H1 (cell line): ENCODE measurements around the gene GTPBP10.

Experiments used
- CEBPB ChIP-seq: IDR thresholded peaks from 2 replicates; pipeline ENCODE4 v1.6.1; 2012; ENCODE audit warnings: low read depth, low read length
- CREB1 ChIP-seq: IDR thresholded peaks from 2 replicates; pipeline ENCODE4 v1.6.1; 2012; ENCODE audit warnings: inconsistent platforms
- CTCF ChIP-seq, 3 experiments: IDR thresholded peaks; 1 replicate in 2 of 3; 2 replicates in 1 of 3; pipeline versions ENCODE4 v1.5.1 to v1.6.1; 2011; ENCODE audit warnings: low read length in 3 of 3, mild to moderate bottlenecking in 3 of 3, inconsistent platforms in 2 of 3, low read depth in 1 of 3, moderate library complexity in 1 of 3; ENCODE audit not compliant: insufficient read depth in 1 of 3; ENCODE audit errors: control extremely low read depth in 1 of 3
- EGR1 ChIP-seq: IDR thresholded peaks from 2 replicates; pipeline ENCODE4 v1.6.1; 2011; ENCODE audit warnings: low read depth, low read length, borderline replicate concordance
- EZH2 ChIP-seq: fragments of 200-600 bp; sonication (generic); IDR thresholded peaks from 2 replicates; pipeline ENCODE4 v1.7.1; 2012; ENCODE audit warnings: low read depth, mild to moderate bottlenecking, moderate library complexity, low read length, inconsistent platforms; ENCODE audit not compliant: severe bottlenecking
- GTF2F1 ChIP-seq: IDR thresholded peaks from 2 replicates; pipeline ENCODE4 v1.6.1; 2012; ENCODE audit warnings: low read depth, low read length, improper control_type of control experiment, borderline replicate concordance
- NANOG ChIP-seq: IDR thresholded peaks from 2 replicates; pipeline ENCODE4 v1.6.1; 2011; ENCODE audit warnings: low read length, low read depth, mild to moderate bottlenecking, inconsistent platforms; ENCODE audit not compliant: insufficient read depth, poor library complexity, severe bottlenecking
- POLR2A ChIP-seq, 2 experiments: IDR thresholded peaks; 1 replicate in 1 of 2; 2 replicates in 1 of 2; pipeline ENCODE4 v1.6.1; 2011; ENCODE audit warnings: low read depth in 2 of 2, low read length in 2 of 2, mild to moderate bottlenecking in 2 of 2; ENCODE audit errors: control extremely low read depth in 1 of 2
- ZNF274 ChIP-seq: IDR thresholded peaks from 2 replicates; pipeline ENCODE4 v1.7.0; 2012; ENCODE audit warnings: low read length, borderline replicate concordance; ENCODE audit errors: extremely low read depth
- TF ChIP-seq, protein P1 (sequence below): IDR thresholded peaks from 2 replicates; pipeline ENCODE4 v1.6.1; 2011; ENCODE audit warnings: low read depth, mild to moderate bottlenecking, low read length; ENCODE audit not compliant: insufficient read depth

DNA sequence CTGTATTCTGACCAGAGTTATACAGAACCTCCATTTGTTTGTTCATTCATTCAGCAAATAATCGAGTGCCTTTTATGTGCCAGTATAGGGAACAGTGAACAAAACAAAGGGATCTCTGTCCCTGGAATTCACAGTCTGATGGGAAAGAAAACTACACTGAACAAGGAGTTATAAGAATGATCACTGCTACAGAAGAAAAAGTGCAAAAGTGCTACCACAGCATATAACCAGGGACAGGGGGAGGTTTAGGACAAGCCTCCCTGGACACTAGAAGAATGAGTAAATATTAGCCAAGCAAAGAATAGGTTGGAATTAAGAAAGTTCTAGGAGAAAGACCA, 60.9 kb downstream of the GTPBP10 start:
- no peak for TF ChIP-seq NANOG
- TF ChIP-seq CTCF (IDR thresholded peaks at IDR 0.05; ENCODE audit: control extremely low read depth in 1 of 3, insufficient read depth in 1 of 3, low read depth in 1 of 3, low read length in 3 of 3): no peak
- no peak for TF ChIP-seq GTF2F1
- no peak for TF ChIP-seq CEBPB
- TF ChIP-seq CREB1: no peak
- TF ChIP-seq POLR2A (IDR thresholded peaks at IDR 0.05; ENCODE audit: control extremely low read depth in 1 of 2, low read depth in 2 of 2, low read length in 2 of 2): no peak
- TF ChIP-seq ZNF274: no peak
- TF ChIP-seq EGR1: no peak
- TF ChIP-seq, protein P1, sequence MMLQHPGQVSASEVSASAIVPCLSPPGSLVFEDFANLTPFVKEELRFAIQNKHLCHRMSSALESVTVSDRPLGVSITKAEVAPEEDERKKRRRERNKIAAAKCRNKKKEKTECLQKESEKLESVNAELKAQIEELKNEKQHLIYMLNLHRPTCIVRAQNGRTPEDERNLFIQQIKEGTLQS: no peak
- no peak for TF ChIP-seq EZH2
